BE2C (cell line): Measurements from ENCODE around the gene ATAD1.

ENCODE experiments used
- DNase-seq: peaks from one replicate; pipeline ENCODE4 v3.0.0-alpha.2; 2020
- H3K27me3 ChIP-seq: fragments of 250-450 bp; sonication (Bioruptor Pico); 2 replicates; pipeline ENCODE4 v1.5.1; 2020; ENCODE audit warnings: mild to moderate bottlenecking
- H3K36me3 ChIP-seq: fragments of 250-450 bp; sonication (Bioruptor Pico); 2 replicates; pipeline ENCODE4 v1.5.1; 2020; ENCODE audit warnings: mild to moderate bottlenecking
- H3K4me1 ChIP-seq: fragments of 250-450 bp; sonication (Bioruptor Pico); 2 replicates; pipeline ENCODE4 v1.5.1; 2020
- H3K4me3 ChIP-seq: 2 replicates; pipeline ENCODE4 v1.5.1; 2011; ENCODE audit warnings: low read depth, low read length
- H3K9me3 ChIP-seq: fragments of 250-450 bp; sonication (Bioruptor Pico); 2 replicates; pipeline ENCODE4 v1.5.1; 2020
- TF ChIP-seq, protein P1 (sequence below): IDR thresholded peaks from 2 replicates; pipeline ENCODE4 v1.5.1; 2012; ENCODE audit warnings: mild to moderate bottlenecking, low read depth, low read length

Gene ATAD1

DNA sequence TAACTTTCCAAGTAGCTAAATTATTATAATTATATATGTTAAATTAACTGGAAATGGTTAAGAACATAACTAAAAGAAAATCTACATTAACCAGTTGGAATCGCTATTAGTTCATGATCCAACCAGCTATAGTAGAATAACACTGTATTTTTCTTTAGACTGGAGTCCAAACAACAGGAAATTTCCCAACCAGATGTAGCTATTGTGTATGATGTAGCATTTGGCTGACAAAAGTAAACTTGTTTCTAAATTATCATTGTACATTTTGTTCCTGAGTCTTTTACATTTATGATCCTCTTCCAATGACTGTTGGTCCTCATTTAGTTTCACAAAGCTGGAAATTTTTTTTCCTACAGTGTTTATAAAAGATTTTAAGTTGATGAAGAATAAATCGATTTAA, 96.2 kb downstream of the ATAD1 start:
- TF ChIP-seq, protein P1, sequence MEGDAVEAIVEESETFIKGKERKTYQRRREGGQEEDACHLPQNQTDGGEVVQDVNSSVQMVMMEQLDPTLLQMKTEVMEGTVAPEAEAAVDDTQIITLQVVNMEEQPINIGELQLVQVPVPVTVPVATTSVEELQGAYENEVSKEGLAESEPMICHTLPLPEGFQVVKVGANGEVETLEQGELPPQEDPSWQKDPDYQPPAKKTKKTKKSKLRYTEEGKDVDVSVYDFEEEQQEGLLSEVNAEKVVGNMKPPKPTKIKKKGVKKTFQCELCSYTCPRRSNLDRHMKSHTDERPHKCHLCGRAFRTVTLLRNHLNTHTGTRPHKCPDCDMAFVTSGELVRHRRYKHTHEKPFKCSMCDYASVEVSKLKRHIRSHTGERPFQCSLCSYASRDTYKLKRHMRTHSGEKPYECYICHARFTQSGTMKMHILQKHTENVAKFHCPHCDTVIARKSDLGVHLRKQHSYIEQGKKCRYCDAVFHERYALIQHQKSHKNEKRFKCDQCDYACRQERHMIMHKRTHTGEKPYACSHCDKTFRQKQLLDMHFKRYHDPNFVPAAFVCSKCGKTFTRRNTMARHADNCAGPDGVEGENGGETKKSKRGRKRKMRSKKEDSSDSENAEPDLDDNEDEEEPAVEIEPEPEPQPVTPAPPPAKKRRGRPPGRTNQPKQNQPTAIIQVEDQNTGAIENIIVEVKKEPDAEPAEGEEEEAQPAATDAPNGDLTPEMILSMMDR: no peak
- Histone ChIP-seq H3K4me3 (no peak overlapping the region), H3K9me3 (no peaks in the 10 kb centered on the region), H3K36me3 (no peaks in the 10 kb centered on the region), H3K27me3 (no peaks in the 10 kb centered on the region), H3K4me1 (no peaks in the 10 kb centered on the region)
- DNase-seq: no peak

DNA sequence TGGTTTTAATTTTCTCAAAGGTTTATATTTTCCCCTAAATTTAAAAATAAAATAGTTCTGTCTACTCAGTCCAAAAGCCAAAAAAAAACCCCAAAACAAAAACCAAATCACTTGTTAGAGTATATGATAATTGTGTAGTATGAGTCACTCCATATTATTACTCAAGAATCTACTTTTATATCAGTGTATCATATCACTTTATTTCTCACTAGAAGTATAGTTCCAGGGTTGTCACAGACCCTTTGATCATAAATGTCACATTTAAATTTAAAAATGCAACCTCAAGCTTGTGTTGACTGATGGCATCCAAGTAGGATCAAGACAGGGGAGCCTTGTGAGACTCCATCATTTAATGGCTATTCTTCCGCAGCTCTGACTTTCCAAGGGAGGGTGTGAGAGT, 97.4 kb downstream of the ATAD1 start:
- TF ChIP-seq, protein P1: no peak
- Histone ChIP-seq H3K36me3 (no peaks in the 10 kb centered on the region), H3K9me3 (no peaks in the 10 kb centered on the region), H3K27me3 (no peaks in the 10 kb centered on the region), H3K4me3 (no peak overlapping the region), H3K4me1 (no peaks in the 10 kb centered on the region)
- DNase-seq: no peak

DNA sequence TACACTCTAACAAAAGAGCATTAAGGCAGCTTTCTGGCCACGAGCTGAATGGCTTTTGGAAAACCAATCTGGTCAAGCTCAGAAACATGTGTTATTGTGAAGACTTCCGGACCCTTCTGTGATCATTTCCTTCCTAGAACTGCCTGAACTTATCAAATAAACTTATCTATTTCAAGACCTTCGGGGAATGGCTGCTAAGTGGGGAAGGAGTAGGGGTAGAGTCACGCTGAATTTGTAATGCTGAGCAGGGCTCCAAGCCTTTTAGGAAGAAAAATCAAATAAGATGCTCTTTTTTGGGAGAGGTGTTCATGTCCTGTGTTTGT, 101.7 kb downstream of the ATAD1 start:
- H3K27me3 ChIP-seq: no peaks in the 10 kb centered on the region
- H3K9me3 ChIP-seq: no peaks in the 10 kb centered on the region
- no peak overlapping the region for H3K4me3 ChIP-seq
- no peak for DNase-seq
- no peaks in the 10 kb centered on the region for H3K36me3 ChIP-seq
- H3K4me1 ChIP-seq: no peaks in the 10 kb centered on the region
- TF ChIP-seq, protein P1: no peak

DNA sequence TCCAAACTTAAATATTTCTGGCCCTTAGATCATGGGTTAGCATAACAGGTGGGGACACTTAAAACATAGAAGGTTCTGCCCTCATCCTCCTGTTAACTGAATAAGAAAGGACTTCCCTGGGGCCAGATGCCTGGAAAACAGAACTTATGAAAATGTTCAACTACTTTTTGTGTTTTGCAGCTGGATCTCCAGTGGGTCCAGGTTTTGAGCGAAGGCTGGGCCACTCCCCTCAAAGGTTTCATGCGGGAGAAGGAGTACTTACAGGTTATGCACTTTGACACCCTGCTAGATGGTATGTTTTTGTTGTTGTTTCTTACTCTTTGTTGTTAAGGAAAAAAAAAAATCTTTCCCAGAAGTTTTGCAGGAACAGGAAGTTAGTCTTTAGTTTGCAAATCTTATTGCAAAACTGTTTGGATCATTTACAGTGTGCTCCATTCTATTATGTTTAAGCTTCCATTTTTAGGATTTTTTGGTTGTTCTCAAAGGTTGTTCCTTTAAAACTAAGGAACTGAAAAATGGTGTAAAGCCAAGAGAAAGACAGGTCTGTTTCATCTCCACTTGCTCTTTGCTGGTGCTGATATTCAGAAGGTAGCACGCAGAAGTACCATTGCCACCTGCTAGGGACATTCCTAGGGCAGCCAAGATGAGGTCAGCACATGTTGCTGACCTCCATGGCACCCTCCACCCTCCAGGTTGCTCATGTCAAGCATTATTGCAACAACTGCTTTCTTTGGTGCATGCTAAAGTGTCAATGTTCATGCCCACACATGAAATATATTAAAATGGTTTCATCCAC, 102.3 kb downstream of the ATAD1 start:
- Histone ChIP-seq H3K27me3 (no peaks in the 10 kb centered on the region), H3K4me3 (no peak overlapping the region), H3K36me3 (no peaks in the 10 kb centered on the region), H3K4me1 (no peaks in the 10 kb centered on the region), H3K9me3 (no peaks in the 10 kb centered on the region)
- TF ChIP-seq, protein P1: no peak
- DNase-seq: no peak

DNA sequence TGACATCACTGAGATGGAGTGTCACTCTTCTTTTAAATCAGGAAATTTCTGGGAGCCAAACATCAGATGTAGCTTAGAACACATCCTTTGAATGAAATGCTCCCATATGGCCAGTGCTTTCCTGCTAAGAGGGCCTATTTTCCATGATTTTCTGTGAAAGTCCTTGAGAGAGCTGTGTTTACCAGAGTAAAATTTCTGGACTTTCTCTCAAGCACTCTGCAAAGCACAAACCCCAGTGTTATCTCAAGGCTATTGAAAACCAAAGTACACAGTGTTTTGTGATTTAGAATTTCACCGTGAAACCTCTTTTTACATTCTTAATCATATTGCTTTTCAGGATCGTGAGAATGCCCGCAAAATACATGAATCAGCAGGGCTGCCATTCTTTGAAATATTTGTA, 104.3 kb downstream of the ATAD1 start:
- Histone ChIP-seq H3K4me1 (no peaks in the 10 kb centered on the region), H3K9me3 (no peaks in the 10 kb centered on the region), H3K36me3 (no peaks in the 10 kb centered on the region), H3K27me3 (no peaks in the 10 kb centered on the region), H3K4me3 (no peak overlapping the region)
- TF ChIP-seq, protein P1: no peak
- DNase-seq: no peak

DNA sequence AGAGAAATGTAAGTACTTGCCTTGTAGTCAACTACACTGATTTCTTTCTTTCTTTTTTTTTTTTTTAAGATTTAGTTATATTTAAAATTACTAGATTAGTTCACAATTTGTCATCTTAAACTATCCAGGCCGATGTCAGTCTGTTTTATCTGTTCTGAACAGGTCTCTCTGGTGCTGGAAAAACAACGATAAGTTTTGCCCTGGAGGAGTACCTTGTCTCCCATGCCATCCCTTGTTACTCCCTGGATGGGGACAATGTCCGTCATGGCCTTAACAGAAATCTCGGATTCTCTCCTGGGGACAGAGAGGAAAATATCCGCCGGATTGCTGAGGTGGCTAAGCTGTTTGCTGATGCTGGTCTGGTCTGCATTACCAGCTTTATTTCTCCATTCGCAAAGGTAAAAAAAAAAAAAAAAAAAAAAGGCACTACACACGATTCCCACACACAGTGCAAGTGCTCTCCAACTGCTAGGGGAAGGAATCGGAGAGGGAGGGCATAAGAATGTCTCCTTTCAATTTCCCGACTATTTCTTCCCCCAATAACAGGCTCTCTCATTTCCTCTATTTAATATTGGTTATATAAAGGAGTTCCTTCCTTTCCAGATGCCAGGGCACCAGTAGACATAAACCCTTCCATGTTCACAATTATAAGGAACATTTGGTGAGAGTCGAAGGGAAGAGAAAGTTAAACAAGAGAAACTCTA, 105.0 kb downstream of the ATAD1 start:
- Histone ChIP-seq H3K9me3 (no peaks in the 10 kb centered on the region), H3K27me3 (no peaks in the 10 kb centered on the region), H3K4me1 (no peaks in the 10 kb centered on the region), H3K36me3 (no peaks in the 10 kb centered on the region), H3K4me3 (no peak overlapping the region)
- no peak for DNase-seq
- TF ChIP-seq, protein P1: no peak
